Neutrophil (primary cell): Measurements from ENCODE around the gene HSBP1L1.

Experiments
- H3K27ac ChIP-seq: fragments of 200-600 bp; sonication (generic); 2 replicates; pipeline ENCODE4 v1.5.1; 2016; ENCODE audit warnings: mild to moderate bottlenecking, moderate library complexity
- H3K27me3 ChIP-seq: fragments of 200-600 bp; sonication (generic); 2 replicates; pipeline ENCODE4 v1.6.0; 2016; ENCODE audit warnings: mild to moderate bottlenecking
- H3K36me3 ChIP-seq: fragments of 200-600 bp; sonication (generic); 2 replicates; pipeline ENCODE4 v1.5.1; 2017
- H3K4me1 ChIP-seq, 2 experiments: fragments of 200-600 bp in 1 of 2; sonication (generic) in 1 of 2; 1 replicate in 1 of 2; 2 replicates in 1 of 2; pipeline versions ENCODE4 v1.5.1 to v1.6.1; 2013 to 2016; ENCODE audit warnings: low read depth in 1 of 2, low read length in 1 of 2, mild to moderate bottlenecking in 1 of 2, moderate library complexity in 1 of 2; ENCODE audit not compliant: control insufficient read depth in 1 of 2, insufficient read depth in 1 of 2
- H3K4me3 ChIP-seq, 2 experiments: fragments of 200-600 bp in 1 of 2; sonication (generic) in 1 of 2; 1 replicate in 1 of 2; 2 replicates in 1 of 2; pipeline ENCODE4 v1.5.1; 2013 to 2016; ENCODE audit warnings: low read depth in 1 of 2, low read length in 1 of 2, mild to moderate bottlenecking in 1 of 2, moderate library complexity in 1 of 2
- H3K9me3 ChIP-seq: fragments of 200-600 bp; sonication (generic); 2 replicates; pipeline ENCODE4 v1.5.1; 2016
- CTCF ChIP-seq: fragments of 200-600 bp; sonication (generic); IDR thresholded peaks from 2 replicates; pipeline ENCODE4 v1.5.1; 2016; ENCODE audit warnings: antibody characterized with exemption

HSBP1L1 gene

GRCh38 chr18:79940814-79941472, 23.5 kb upstream of the HSBP1L1 start:
- Histone ChIP-seq H3K4me1 (no peaks in the 10 kb centered on the region), H3K4me3 (no peak overlapping the region), H3K9me3 (no peaks in the 10 kb centered on the region), H3K36me3 (peaks cover 55% of the 10 kb centered on the region), H3K27me3 (no peaks in the 10 kb centered on the region), H3K27ac (no peak overlapping the region)
- no peak for TF ChIP-seq CTCF

GRCh38 chr18:79941473-79942119, 22.8 kb upstream of the HSBP1L1 start:
- no peak for TF ChIP-seq CTCF
- peaks cover 59% of the 10 kb centered on the region for H3K36me3 ChIP-seq

GRCh38 chr18:79942211-79942610, 22.2 kb upstream of the HSBP1L1 start:
- Histone ChIP-seq H3K4me1 (no peaks in the 10 kb centered on the region), H3K4me3 (no peak overlapping the region), H3K27me3 (no peaks in the 10 kb centered on the region), H3K27ac (no peak overlapping the region), H3K36me3 (peaks cover 60% of the 10 kb centered on the region), H3K9me3 (no peaks in the 10 kb centered on the region)
- TF ChIP-seq CTCF, result no peak

More at GRCh38 chr18:79941473-79942119, 22.8 kb upstream of the HSBP1L1 start:
- H3K27me3 ChIP-seq, result no peaks in the 10 kb centered on the region
- H3K4me3 ChIP-seq, result no peak overlapping the region
- H3K4me1 ChIP-seq, result no peaks in the 10 kb centered on the region
- H3K9me3 ChIP-seq, result no peaks in the 10 kb centered on the region
- H3K27ac ChIP-seq, result no peak overlapping the region

- H3K4me3 ChIP-seq, result no peak overlapping the region
- TF ChIP-seq CTCF, result no peak
- H3K4me1 ChIP-seq, result no peaks in the 10 kb centered on the region
- peaks cover 56% of the 10 kb centered on the region for H3K36me3 ChIP-seq
- H3K9me3 ChIP-seq, result no peaks in the 10 kb centered on the region
- no peaks in the 10 kb centered on the region for H3K27me3 ChIP-seq
- no peak overlapping the region for H3K27ac ChIP-seq
Observed at GRCh38 chr18:79942786-79943607, 21.4 kb upstream of the HSBP1L1 start.

- H3K9me3 ChIP-seq, result no peaks in the 10 kb centered on the region
- H3K27me3 ChIP-seq, result no peaks in the 10 kb centered on the region
- H3K27ac ChIP-seq, result no peak overlapping the region
- no peak for TF ChIP-seq CTCF
- peaks cover 55% of the 10 kb centered on the region for H3K36me3 ChIP-seq
- no peak overlapping the region for H3K4me3 ChIP-seq
- no peaks in the 10 kb centered on the region for H3K4me1 ChIP-seq
Observed at GRCh38 chr18:79943608-79944125, 20.8 kb upstream of the HSBP1L1 start.
